ENCODE measurements around the gene S100A13. TPM values are rescaled to one million over a fixed set of nuclear protein-coding genes. Genes with fewer than 3 reads are reported as not detected.

Gene S100A13
- total and polyA plus RNA-seq, 9 of the 15 experiments (the other 6 are each of a cell fraction or from before 2014, with no cell fraction given): 41.9 to 129 (median 58.0) TPM

GRCh38 chr1:153614906-153615305 lies 12.4 kb downstream of the S100A13 start (continued):
- TF ChIP-seq USF1 (CRISPR knock-in tag; IDR thresholded peaks at IDR 0.05): no peak
- no peak for TF ChIP-seq MTA3 (IDR thresholded peaks at IDR 0.05; ENCODE audit: borderline replicate concordance)

- CTCF ChIA-PET (ENCODE audit: low intra/inter-chr PET ratio): no interaction called here
- ATAC-seq (no peak), DNase-seq (ENCODE audit: extremely low read depth in 1 of 4, low spot score in 3 of 4) (no peak), FAIRE-seq (no peak)
- Histone ChIP-seq H3K9me3 (replicated peaks; ENCODE audit: control insufficient read depth, insufficient read depth, low read depth, low read length) (no peaks in the 10 kb centered on the region), H3K79me2 (ENCODE audit: control insufficient read depth, insufficient read depth, low read length) (no peaks in the 10 kb centered on the region), H3K27me3 (ENCODE audit: control insufficient read depth in 2 of 2, insufficient read depth in 2 of 2, low read length in 2 of 2) (no peaks in the 10 kb centered on the region), H3K27ac (ENCODE audit: extremely low read depth, low read depth, low read length) (no peak overlapping the region), H3K4me3 (no peak overlapping the region), H3K4me2 (ENCODE audit: insufficient read depth, low read length) (no peak overlapping the region), H4K20me1 (replicated peaks; ENCODE audit: control insufficient read depth, insufficient read depth, low read length) (no peaks in the 10 kb centered on the region), H2AFZ (ENCODE audit: low read depth, low read length) (no peak overlapping the region), H3K9me1 (ENCODE audit: control insufficient read depth, insufficient read depth, low read length) (no peaks in the 10 kb centered on the region), H3K9ac (ENCODE audit: insufficient read depth in 1 of 2, low read depth in 2 of 2, low read length in 2 of 2) (no peak overlapping the region), H3K36me3 (ENCODE audit: control insufficient read depth, insufficient read depth, low read length) (no peaks in the 10 kb centered on the region), H3K4me1 (replicated peaks in 1 of 2; ENCODE audit: control insufficient read depth in 2 of 2, insufficient read depth in 2 of 2, low read length in 2 of 2) (peaks cover 28 to 47% of the 10 kb centered on the region in 2 experiments)
- TF ChIP-seq POLR2AphosphoS2 (IDR thresholded peaks at IDR 0.05; ENCODE audit: low read length) (no peak), ARID3B (CRISPR knock-in tag; IDR thresholded peaks at IDR 0.05; ENCODE audit: borderline replicate concordance) (no peak), ZNF384 (IDR thresholded peaks at IDR 0.05; ENCODE audit: low read depth, low read length) (no peak), ZNF263 (CRISPR knock-in tag; IDR thresholded peaks at IDR 0.05; ENCODE audit: borderline replicate concordance) (peak; percentile 87), HNRNPK (IDR thresholded peaks at IDR 0.05; ENCODE audit: low read depth, low read length, poor library complexity, severe bottlenecking) (no peak), KDM5B (IDR thresholded peaks at IDR 0.05; ENCODE audit: insufficient replicate concordance, low read depth, low read length) (no peak), XRCC5 (IDR thresholded peaks at IDR 0.05; ENCODE audit: low read depth, low read length) (no peak)
- WGBS (ENCODE audit: insufficient coverage, low coverage, missing lambda C conversion rate): 45% methylated on average over 2 of the region's 2 CpGs
- POLR2A ChIA-PET: interaction anchor here (0.6 to 6.8 kb wide), 6 partner anchors 10 to 898 kb away, joined by 3 to 70 read pairs (median 4); partner anchors contain the start of genes S100A1 and S100A13
- in situ Hi-C loops (cut with MboI): no loop called here
- BruUV-seq (replicated peaks): no TSS peak
- intact Hi-C loops (cut with micrococcal nuclease): no loop called here
These were observed 13.0 kb downstream of the S100A13 start for GRCh38 chr1:153614189-153614900.

Measured in K562 (cell line).